Stimulated activated CD8-positive, alpha-beta memory T cell treated with anti-CD3 and anti-CD28 coated beads, Interleukin-15, amount 100 ng/mL, for 4 hours (primary cell): ENCODE measurements around the gene MMEL1.
"Not testable (repeated sequence)": the region's sequence is repeated elsewhere in the genome, so short reads cannot be mapped to it uniquely, and the experiment has no call there.

Experiments
- DNase-seq, 2 donors: peaks; one replicate each; pipeline ENCODE4 v3.0.0-alpha.2; 2020; ENCODE audit warnings: low read depth in 2 of 2

Gene MMEL1

GRCh38 chr1:2557482-2558400, 75.1 kb downstream of the MMEL1 start:
- no peak for DNase-seq

DNA sequence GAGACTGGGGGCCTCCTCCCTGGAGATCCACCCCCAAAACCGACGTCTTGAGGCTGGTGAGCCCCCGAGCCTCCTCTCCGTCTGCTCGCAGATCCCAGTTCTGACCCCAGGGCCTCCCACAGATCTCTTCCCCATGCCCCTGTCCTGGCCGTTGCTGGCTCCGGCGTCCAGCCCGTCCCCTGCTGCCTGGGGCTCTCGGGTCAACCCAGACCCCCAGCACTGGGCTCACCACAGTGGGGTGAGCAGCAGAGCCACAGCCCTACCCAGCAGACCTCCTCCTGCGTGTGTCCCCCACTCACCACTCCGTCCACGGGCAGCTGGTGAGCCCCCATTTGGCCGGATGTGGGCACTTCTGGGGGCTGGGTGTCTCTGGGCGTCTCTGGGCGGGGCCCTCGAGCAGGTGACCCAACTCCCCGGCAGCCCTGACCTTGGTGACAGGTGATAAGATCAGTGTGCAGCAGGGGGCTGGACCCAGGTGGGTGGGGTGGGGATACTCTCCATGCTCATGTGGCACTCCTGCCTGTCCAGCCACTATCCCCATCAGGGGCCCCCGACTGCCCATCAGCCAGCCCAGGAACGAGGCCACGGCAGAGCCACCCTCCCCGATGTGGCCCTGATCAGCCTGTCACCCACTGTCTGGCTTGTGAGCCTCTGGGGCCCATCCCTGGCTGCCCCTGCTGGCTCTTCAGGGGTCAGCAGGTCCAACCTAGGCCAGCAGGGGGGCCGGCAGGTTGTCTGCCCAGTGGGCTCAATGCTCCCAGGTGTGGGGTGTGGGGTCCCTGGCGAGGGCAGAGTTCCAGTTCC, 75.9 kb downstream of the MMEL1 start:
- DNase-seq: no peak

DNA sequence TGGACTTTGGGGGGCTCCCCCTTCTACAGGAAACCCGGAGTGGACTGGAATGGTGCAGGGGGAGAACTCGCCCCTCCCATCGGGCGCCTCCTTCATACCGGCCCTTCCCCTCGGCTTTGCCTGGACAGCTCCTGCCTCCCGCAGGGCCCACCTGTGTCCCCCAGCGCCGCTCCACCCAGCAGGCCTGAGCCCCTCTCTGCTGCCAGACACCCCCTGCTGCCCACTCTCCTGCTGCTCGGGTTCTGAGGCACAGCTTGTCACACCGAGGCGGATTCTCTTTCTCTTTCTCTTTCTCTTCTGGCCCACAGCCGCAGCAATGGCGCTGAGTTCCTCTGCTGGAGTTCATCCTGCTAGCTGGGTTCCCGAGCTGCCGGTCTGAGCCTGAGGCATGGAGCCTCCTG, 76.5 kb downstream of the MMEL1 start, which contains the start of gene TNFRSF14:
TNFRSF14 (plus strand) TSS at position 95 of the 401 bp plus-strand sequence; CDS start at position 389, 294 bp downstream.
- peak; percentile 52 to 59 for DNase-seq

DNA sequence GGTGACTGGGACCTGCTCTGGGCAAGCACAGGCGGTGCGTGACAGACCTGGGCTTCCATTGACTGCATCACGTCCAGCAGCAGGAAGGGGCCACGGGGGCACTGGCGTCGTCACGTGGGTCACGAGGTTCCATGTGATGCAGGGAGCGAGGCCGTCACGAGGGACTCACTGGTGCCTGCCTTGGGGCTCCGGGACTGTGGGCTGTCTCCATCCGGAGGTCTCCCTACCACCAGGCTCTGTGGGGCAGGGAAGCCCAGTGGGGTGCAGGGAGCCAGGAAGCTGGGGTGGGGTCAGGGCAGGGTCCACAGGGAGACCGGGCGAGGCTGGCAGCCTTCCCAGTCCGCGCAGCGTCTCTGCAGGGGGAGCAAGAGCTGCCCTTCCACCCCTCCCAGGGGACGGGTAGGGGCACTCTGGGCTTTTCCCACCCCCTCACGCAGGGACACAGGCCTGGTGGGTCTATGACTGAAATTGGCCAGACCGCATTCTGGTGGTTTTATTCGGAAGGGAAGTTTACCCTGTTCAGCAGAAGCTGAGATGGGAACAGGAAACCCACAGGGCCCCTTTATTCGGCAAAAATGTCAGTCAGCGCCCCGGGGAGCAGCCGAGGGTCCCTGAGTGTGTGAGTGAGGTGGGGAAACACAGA, 77.1 kb downstream of the MMEL1 start:
- DNase-seq: peak in 1 of 2 donors; percentile 52

DNA sequence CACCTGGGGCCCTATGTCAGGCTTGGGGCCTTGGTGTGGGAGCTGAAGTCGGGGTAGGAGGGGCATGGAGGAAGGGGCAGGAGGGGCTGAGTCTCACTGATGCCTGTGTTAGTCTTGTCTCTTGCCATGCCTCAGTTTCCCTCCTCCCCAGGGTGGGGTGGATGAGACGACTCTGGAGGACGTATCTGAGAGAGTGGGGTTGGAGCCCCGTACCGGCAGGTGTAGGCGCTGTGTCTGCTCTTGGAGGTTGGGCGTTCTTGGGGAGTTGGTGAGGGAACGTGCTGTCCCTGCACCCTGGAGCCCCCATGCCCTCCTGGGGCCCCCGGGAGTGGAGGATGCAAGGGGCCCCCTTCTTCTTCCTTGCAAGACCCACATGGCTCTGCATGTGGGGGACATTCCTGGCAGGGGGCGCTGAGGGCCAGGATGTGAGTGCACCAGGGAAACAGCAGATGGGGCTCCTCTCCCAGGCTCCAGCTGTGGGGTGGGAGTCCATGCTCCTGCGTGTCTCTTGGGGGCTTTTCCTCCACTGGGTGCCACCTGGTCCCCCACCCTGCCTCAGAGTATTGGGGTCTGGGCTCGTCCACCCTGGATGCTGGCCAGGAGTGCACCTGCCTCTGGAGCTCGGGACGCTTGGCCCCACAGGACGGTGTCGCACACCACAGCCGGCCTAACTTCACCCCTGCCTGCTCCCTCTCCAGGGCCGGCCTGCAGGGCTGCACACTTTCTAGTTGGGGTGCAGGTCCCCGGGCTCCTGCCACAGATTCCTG, 78.0 kb downstream of the MMEL1 start:
- no peak for DNase-seq

GRCh38 chr1:2553871-2554620, 78.8 kb downstream of the MMEL1 start:
- DNase-seq: no peak

DNA sequence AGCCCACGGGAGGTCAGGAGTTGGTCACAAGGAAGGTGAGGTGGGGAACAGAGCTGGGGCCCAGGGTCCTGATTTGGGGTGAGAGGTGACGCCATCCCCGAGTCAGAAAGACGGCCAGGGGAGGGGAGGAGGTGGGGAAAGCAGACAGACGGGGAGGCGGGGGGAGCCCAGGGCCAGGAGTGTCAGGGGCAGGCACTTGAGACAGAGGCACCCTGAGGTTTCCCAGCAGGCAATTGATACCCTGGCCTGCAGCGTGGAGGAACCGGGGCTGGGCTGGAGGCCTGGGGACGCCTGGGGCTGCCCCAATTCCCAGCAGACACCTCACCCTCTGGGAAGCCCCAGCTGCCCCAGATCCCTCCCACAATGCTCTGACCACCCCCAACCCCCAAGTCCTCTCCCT, 79.7 kb downstream of the MMEL1 start:
- not testable (repeated sequence) for DNase-seq

- DNase-seq: no peak
These were observed 80.6 kb downstream of the MMEL1 start for GRCh38 chr1:2552189-2552588.

- DNase-seq: not testable (repeated sequence)
These were observed 81.3 kb downstream of the MMEL1 start for GRCh38 chr1:2551544-2551943.

DNA sequence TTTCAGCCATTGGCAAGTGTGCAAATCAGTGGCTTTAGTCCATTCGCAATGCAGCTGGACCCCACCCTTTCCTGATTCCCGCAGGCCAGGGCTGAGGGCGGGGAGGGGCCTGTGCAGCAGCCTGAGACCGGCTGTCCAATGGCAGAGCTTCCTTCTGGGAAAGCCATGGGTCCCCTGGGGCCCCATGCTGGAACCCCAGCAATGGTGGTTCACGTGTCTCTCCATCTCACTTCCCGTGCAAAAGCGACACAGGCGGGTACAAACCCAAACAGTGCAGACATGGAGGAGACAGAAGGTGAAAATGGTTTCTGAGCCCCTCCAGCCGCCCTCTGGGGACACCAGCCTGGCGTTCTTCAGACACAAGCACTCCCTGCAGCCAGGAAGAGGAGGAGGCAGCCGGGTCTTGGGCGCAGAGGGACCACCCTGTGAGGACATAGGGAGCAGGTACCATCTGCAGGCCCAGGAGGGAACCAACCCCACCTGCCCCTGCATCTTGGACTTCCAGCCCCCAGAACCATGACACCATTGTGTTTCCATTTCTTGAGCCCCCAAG, 82.4 kb downstream of the MMEL1 start:
- not testable (repeated sequence) for DNase-seq

DNA sequence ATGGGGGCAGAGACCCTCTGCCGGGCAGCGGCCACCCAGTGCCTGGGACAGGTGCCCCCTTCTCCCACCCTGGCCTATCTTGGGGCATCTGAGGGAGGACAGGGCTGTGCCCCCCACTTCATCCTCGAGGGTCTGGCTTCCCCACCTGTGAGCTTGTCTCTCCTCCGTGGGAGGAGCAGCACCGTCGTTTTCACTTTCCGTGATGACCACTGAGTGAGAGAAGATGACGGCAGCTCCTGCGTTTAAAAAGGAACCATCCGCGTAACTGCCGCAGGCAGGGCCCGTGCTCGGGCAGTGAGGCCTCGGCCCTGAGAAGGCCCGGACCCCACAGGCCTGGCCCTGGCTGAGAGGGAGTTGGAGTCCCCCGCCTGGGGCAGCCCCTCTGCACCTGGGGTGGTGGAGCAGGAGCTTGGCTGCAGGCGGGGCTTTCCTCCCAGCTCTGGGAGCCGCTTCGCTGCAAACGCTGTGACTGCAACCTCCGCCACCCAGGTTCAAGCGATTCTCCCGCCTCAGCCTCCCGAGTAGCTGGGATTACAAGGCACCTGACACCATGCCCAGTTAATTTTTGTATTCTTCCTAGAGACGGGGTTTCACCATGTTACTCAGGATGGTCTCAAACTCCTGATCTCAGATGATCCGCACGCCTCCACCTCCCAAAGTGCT, 83.3 kb downstream of the MMEL1 start:
- not testable (repeated sequence) for DNase-seq

GRCh38 chr1:2548068-2548589, 84.7 kb downstream of the MMEL1 start:
- peak; percentile 62 to 71 for DNase-seq

- no peak for DNase-seq
These were observed 85.4 kb downstream of the MMEL1 start for GRCh38 chr1:2547210-2548067.

DNA sequence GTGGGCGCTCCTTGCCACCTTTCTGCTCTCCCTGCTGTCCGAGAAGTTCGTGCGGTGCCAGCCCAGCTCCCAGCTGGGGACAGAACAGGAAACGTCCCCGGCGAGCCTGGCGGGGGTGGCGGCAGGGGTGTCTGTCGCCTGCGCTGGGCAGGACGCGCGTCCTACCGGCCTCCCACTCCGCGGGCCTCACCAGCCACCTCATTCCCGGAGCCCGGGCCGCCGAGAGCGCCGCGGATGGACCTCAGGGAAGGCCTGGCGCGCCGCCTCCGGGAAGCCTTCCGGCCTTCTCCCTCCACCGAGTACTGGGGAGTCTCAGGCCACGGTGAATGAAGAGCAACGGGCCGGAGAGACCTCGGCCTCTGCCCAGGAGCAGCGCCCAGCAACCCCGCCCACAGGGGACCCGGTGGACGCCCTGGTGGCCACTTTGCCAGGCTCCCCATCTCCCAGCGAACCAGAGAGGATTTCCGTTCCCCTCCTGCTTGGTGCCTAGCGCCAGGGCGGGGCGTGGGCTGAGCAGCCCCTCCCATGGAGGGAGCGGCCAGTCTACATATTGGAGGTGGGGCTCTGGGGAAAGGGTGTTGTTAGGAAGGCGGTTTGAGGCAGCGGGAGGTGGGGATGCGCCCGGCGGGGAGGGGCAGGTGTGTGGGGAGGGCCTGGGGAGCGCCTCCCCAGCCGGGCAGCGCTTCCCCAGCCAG, 86.2 kb downstream of the MMEL1 start:
- DNase-seq: peak; percentile 63 to 71

GRCh38 chr1:2545754-2546514, 86.9 kb downstream of the MMEL1 start:
- DNase-seq: peak; percentile 79 to 80

DNA sequence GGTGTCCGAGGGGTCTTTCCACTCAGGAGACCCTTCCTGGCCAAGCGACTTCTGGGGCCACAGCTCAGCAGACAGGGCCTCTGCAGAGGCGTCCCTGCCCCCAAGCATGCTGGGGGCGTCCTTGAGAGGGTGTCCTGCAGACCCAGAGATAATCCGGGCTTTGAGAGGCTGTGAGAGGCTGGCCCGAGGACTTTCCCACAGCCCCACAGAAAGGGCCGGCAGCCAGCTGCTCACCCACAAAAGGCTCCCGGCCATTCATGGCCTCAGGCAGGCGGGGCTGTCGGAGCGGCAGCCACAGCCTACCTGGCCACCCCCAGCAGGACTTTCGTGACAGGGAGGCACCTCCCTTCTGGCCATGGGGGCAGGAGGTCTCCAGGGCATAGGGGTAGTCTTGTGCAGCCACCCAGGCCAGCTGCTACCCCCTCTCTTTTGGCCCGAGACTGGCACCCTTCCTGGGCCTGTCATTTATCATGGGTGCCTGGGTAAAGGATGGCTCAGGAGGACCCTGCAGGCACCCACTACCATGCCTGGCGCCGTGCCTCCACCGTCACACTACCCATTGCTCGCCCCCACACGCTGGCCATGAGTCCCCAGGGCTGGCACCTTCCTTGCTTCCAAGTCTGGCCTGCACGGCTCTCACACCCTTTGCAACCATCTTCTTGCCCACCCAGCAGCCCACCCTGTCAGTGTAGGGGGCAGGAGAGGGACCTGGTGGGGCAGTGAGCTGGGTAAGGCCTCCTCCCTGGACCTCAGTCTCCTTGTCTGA, 87.8 kb downstream of the MMEL1 start:
- DNase-seq: no peak
